ENCODE results near the gene GGCX.

GGCX gene

GRCh38 chr2:85561280-85562212 is at the start of gene GGCX:
Gene GGCX (minus strand): TSS chr2:85561493. CDS start chr2:85561428, 65 bp downstream.
- Histone ChIP-seq H3K27ac (ENCODE audit: extremely low read depth, low read depth, low read length) (peak within 1 kb of the TSS; percentile 47), H3K4me3 (ENCODE audit: low read depth, low read length) (peak within 1 kb of the TSS; percentile 80), H3K4me1 (ENCODE audit: control insufficient read depth, insufficient read depth, low read length) (no peaks in the 10 kb centered on the region), H3K9me3 (ENCODE audit: control insufficient read depth, insufficient read depth, low read depth, low read length) (no peaks in the 10 kb centered on the region), H3K36me3 (ENCODE audit: control insufficient read depth in 2 of 2, insufficient read depth in 1 of 2, low read length in 2 of 2) (peaks cover 4 to 24% of the 10 kb centered on the region in 2 experiments; a peak in 1 of 3 replicates)
- ChIA-PET CTCF (interaction anchor here (0.6 to 2.6 kb wide), 9 partner anchors 10 to 632 kb away, joined by 3 to 15 read pairs (median 4); no protein-coding TSS in a partner anchor), POLR2A (interaction anchor here (0.6 to 3.9 kb wide), 25 partner anchors 9 to 335 kb away, joined by 3 to 33 read pairs (median 5); partner anchors contain the start of genes ELMOD3, MAT2A, RETSAT and RNF181)
- no peak for TF ChIP-seq WT1 (tag by site-specific recombination; IDR thresholded peaks at IDR 0.05)
- TF ChIP-seq ZNF501 (tag by site-specific recombination; IDR thresholded peaks at IDR 0.05) = 0 out of 2 replicates have a peak, but pooled peaks have one; percentile 35
- TF ChIP-seq ZNF600 (tag by site-specific recombination; IDR thresholded peaks at IDR 0.05) = peak; percentile 69
- peak; percentile 87 for TF ChIP-seq HIC1 (tag by site-specific recombination; IDR thresholded peaks at IDR 0.05)
- TF ChIP-seq ZBTB48 (tag by site-specific recombination; IDR thresholded peaks at IDR 0.05) = peak; percentile 100
- TF ChIP-seq SP2 (tag by site-specific recombination; IDR thresholded peaks at IDR 0.05) = peak; percentile 53
- TF ChIP-seq ZNF629 (tag by site-specific recombination; IDR thresholded peaks at IDR 0.05) = 0 out of 2 replicates have a peak, but pooled peaks have one; percentile 44
- TF ChIP-seq ZBTB26 (tag by site-specific recombination; optimal IDR thresholded peaks at IDR 0.05) = peak; percentile 29
- TF ChIP-seq ZNF24 (tag by site-specific recombination; IDR thresholded peaks at IDR 0.05) = 0 out of 2 replicates have a peak, but pooled peaks have one; percentile 36
- peak; percentile 98 for TF ChIP-seq ZXDB (tag by site-specific recombination; IDR thresholded peaks at IDR 0.05)
- TF ChIP-seq ZNF2 (tag by site-specific recombination; IDR thresholded peaks at IDR 0.05) = 0 out of 2 replicates have a peak, but pooled peaks have one; percentile 39
- TF ChIP-seq ZNF248 (tag by site-specific recombination; IDR thresholded peaks at IDR 0.05) = no peak
- TF ChIP-seq YY2 (tag by site-specific recombination; IDR thresholded peaks at IDR 0.05) = 0 out of 2 replicates have a peak, but pooled peaks have one; percentile 19
- TF ChIP-seq ZNF426 (tag by site-specific recombination; IDR thresholded peaks at IDR 0.05) = no peak
- TF ChIP-seq YY1 (tag by site-specific recombination; IDR thresholded peaks at IDR 0.05) = 0 out of 2 replicates have a peak, but pooled peaks have one; percentile 22
- 0 out of 2 replicates have a peak, but pooled peaks have one; percentile 22 for TF ChIP-seq ZNF692 (tag by site-specific recombination; IDR thresholded peaks at IDR 0.05)
- no peak for TF ChIP-seq ZNF221 (tag by site-specific recombination; IDR thresholded peaks at IDR 0.05; ENCODE audit: borderline replicate concordance)
- TF ChIP-seq ZEB2 (tag by site-specific recombination; IDR thresholded peaks at IDR 0.05) = peak; percentile 40; the same call in 1 of the 2 replicates
- TF ChIP-seq ZNF354C (tag by site-specific recombination; IDR thresholded peaks at IDR 0.05; ENCODE audit: borderline replicate concordance, low read depth) = no peak
- no peak for TF ChIP-seq ZNF155 (tag by site-specific recombination; IDR thresholded peaks at IDR 0.05)
- peak; percentile 98 for TF ChIP-seq ZNF362 (tag by site-specific recombination; IDR thresholded peaks at IDR 0.05)
- peak; percentile 37; the same call in 1 of the 2 replicates for TF ChIP-seq PATZ1 (tag by site-specific recombination; IDR thresholded peaks at IDR 0.05)
- peak; percentile 91 for TF ChIP-seq SP3 (tag by site-specific recombination; IDR thresholded peaks at IDR 0.05)
- TF ChIP-seq PBX3 (CRISPR knock-in tag; IDR thresholded peaks at IDR 0.05) = peak; percentile 84
- TF ChIP-seq GLIS2 (tag by site-specific recombination; IDR thresholded peaks at IDR 0.05) = peak; percentile 39; the same call in 1 of the 2 replicates
- no peak for TF ChIP-seq ZNF433 (tag by site-specific recombination; IDR thresholded peaks at IDR 0.05; ENCODE audit: low read depth)

Data from HEK293 (cell line).